ENCODE data around the gene TMED9. TPM values are rescaled to one million over a fixed set of nuclear protein-coding genes. Genes with fewer than 3 reads are reported as not detected.

Gene TMED9
- total RNA-seq, 1 donor from 2014 or later: 175 TPM

DNA sequence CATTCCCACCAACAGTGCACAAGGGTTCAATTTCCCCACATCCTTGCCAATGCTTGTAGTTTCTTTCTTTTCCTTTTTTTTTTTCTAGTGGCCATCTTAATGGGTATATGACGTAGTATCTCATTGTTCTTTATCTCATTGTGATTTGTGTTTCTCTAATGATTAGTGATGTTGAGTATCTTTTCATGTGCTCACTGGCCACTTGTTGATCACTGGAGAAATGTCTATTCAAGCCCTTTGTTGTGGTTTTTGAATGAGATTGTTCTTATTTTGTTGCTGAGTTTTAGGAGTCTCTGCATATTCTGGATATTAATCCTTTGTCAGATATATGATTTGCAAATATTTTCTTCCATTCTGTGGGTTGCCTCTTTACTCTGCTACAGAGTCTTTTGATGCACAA, 1.6 kb upstream of the TMED9 start:
- H3K4me3 ChIP-seq (ENCODE audit: low read depth, low read length): no peak overlapping the region
- TF ChIP-seq CTCF (IDR thresholded peaks at IDR 0.05; ENCODE audit: insufficient read depth, low read length, poor library complexity, severe bottlenecking): no peak
- peaks cover 8% of the 10 kb centered on the region for H3K27me3 ChIP-seq (ENCODE audit: control insufficient read depth, insufficient read depth, low read length)
- no peak for DNase-seq (ENCODE audit: low read depth)
- no peaks in the 10 kb centered on the region for H3K36me3 ChIP-seq (ENCODE audit: control insufficient read depth, insufficient read depth, low read length)

GRCh38 chr5:177591690-177592009, 353 bp upstream of the TMED9 start:
- DNase-seq (ENCODE audit: low read depth): no peak
- H3K36me3 ChIP-seq (ENCODE audit: control insufficient read depth, insufficient read depth, low read length): peaks cover 1% of the 10 kb centered on the region
- H3K4me3 ChIP-seq (ENCODE audit: low read depth, low read length): peak overlapping the region; percentile 98
- no peak for TF ChIP-seq CTCF (IDR thresholded peaks at IDR 0.05; ENCODE audit: insufficient read depth, low read length, poor library complexity, severe bottlenecking)
- H3K27me3 ChIP-seq (ENCODE audit: control insufficient read depth, insufficient read depth, low read length): peaks cover 7% of the 10 kb centered on the region

DNA sequence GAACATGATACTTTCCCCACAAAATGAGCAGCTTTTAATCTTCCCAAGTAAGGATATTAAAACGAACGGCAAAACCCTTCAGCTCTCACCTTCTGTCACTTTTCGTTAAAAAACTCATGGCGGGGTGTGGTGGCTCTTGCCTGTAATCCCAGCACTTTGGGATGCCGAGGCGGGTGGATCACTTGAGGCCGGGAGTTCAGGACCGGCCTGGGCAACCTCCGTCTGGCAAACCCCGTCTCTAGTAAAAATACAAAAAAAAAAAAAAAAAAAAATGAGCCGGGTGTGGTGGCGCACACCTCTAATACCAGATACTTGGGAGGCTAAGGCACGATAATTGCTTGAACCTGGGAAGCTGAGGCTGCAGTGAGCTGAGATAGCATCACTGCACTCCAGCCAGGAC, 902 bp downstream of the TMED9 start:
- no peak for DNase-seq (ENCODE audit: low read depth)
- H3K36me3 ChIP-seq (ENCODE audit: control insufficient read depth, insufficient read depth, low read length): peaks cover 1% of the 10 kb centered on the region
- peaks cover 5% of the 10 kb centered on the region for H3K27me3 ChIP-seq (ENCODE audit: control insufficient read depth, insufficient read depth, low read length)
- H3K4me3 ChIP-seq (ENCODE audit: low read depth, low read length): peak overlapping the region; percentile 98
- no peak for TF ChIP-seq CTCF (IDR thresholded peaks at IDR 0.05; ENCODE audit: insufficient read depth, low read length, poor library complexity, severe bottlenecking)

DNA sequence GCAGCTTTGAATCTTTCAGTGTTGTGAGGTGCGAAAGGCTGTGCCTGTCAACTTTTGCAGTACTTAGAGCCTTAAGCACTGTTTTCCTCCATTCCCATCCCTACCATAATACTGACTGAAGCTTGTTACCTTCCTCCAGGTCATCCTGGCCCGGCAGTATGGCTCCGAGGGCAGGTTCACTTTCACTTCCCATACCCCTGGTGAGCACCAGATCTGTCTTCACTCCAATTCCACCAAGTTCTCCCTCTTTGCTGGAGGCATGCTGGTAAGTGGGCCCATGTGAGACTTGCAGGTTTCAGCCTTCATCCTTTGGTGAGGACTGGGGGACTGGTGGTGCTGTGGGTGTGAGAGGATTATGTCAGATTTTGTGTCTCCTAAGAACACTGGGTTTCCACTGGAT, 1.5 kb downstream of the TMED9 start:
- TF ChIP-seq CTCF (IDR thresholded peaks at IDR 0.05; ENCODE audit: insufficient read depth, low read length, poor library complexity, severe bottlenecking): no peak
- Histone ChIP-seq H3K36me3 (ENCODE audit: control insufficient read depth, insufficient read depth, low read length) (peaks cover 1% of the 10 kb centered on the region), H3K4me3 (ENCODE audit: low read depth, low read length) (no peak overlapping the region), H3K27me3 (ENCODE audit: control insufficient read depth, insufficient read depth, low read length) (peaks cover 1% of the 10 kb centered on the region)
- DNase-seq (ENCODE audit: low read depth): no peak

DNA sequence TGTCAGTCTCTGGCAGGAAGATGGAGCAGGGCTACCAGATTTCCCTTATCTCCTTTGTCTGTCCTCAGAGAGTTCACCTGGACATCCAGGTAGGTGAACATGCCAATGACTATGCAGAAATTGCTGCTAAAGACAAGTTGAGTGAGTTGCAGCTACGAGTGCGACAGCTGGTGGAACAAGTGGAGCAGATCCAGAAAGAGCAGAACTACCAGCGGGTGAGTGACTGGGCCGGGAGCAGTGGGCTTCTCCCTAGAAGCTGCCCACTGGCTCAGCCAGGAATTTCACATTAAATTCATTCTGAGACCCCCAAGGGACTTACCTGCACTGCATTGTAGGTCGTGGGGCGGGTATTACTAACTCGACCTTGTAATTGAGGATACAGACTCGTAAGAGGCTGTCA, 2.1 kb downstream of the TMED9 start:
- Histone ChIP-seq H3K27me3 (ENCODE audit: control insufficient read depth, insufficient read depth, low read length) (no peaks in the 10 kb centered on the region), H3K36me3 (ENCODE audit: control insufficient read depth, insufficient read depth, low read length) (peaks cover 1% of the 10 kb centered on the region), H3K4me3 (ENCODE audit: low read depth, low read length) (no peak overlapping the region)
- TF ChIP-seq CTCF (IDR thresholded peaks at IDR 0.05; ENCODE audit: insufficient read depth, low read length, poor library complexity, severe bottlenecking): no peak
- no peak for DNase-seq (ENCODE audit: low read depth)

DNA sequence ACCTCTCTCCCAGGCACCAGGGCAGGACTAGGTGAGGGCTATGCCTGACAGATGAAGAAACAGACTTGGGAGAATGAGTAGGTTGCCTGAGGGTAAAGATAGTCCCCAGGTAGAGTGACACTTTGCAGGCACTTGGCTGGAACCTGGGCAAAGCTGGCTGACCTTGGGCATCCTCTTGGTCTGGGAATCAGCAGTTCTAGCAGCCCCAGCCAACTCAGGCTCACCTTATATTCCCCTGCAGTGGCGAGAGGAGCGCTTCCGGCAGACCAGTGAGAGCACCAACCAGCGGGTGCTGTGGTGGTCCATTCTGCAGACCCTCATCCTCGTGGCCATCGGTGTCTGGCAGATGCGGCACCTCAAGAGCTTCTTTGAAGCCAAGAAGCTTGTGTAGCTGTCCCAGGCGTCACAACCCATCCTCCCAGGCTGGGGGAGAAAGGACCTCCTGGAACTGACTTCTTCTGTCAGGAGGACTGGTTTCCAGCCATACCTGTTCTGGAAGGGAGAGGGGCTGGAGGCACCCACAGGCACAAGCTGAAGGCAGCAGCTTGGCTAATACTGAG, 3.1 kb downstream of the TMED9 start:
- Histone ChIP-seq H3K27me3 (ENCODE audit: control insufficient read depth, insufficient read depth, low read length) (no peaks in the 10 kb centered on the region), H3K36me3 (ENCODE audit: control insufficient read depth, insufficient read depth, low read length) (peaks cover 1% of the 10 kb centered on the region), H3K4me3 (ENCODE audit: low read depth, low read length) (no peak overlapping the region)
- DNase-seq (ENCODE audit: low read depth): no peak
- no peak for TF ChIP-seq CTCF (IDR thresholded peaks at IDR 0.05; ENCODE audit: insufficient read depth, low read length, poor library complexity, severe bottlenecking)

Measured in kidney epithelial cell (primary cell).